Measurements from ENCODE around the gene ZIC1.

Gene ZIC1

DNA sequence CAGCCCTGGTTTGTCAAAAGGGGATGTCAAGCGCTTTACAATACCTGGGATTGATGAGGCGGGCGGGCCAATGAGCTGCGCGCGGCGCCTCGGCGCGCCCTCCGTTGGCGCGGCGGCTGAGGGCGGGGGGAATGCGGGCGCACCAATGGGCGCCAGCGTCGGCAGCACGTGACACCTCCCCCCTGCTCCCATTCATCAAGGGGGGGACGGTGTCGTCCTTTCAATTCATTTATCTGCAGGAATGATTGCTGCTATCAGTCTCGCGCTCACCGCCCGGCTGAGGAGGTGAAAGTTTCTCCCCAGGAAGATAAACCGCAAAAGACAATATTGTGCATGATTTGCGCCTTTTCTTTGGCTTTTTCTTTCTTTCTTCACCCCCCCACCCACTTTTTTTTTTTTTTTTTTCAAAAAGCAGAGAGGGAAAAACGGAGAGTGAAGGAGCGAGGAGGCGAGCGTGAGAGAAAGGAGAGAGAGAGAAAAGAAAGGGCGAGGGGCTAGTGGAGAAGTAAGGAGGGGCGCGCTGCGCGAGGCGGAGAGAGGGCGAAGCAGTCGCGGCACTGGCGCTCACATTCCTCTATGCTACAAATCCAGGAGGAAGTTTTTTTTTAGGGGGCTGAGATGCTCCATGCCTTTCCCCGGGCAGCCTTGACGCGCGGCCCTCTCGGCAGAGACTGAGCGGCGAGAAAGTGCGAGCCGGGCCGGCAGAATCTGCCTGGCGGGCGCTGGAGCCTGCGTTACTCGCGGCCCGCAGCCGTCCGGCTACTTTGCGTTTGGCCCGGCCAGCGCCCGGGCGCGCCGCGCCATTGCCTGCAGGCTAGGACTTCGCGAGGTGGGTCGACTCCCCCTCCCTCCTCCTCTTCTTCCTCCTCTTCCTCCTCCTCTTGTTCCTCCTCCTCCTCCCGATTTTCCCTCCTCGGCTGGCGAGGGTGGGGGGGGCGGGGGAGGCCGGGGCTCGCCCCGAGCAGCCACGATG is at the start of gene ZIC1:
Gene ZIC1 (plus strand): TSS at position 223 of the 973 bp plus-strand sequence. CDS start 748 bp downstream, at position 971.
- DNase-seq = no peak

DNA sequence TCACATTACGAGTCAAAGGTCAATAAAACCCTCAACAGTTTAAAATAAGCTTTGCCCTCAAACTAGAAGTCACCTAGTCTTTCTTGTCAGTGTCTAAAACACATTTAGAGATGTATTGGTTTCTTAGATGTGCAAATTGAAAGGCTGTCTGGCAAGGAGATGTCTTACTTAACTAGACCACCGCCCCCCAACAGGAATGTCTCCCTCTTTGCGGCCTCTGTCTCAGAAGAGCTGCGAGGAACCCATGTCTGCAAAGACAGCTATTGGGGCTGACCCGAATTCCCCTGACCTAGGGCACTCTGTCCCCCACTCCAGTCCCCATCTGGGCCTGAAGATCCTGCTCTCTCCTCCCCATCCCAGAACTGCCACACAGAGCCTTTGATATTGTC is 49.1 kb upstream of the ZIC1 start:
- no peak for DNase-seq

DNA sequence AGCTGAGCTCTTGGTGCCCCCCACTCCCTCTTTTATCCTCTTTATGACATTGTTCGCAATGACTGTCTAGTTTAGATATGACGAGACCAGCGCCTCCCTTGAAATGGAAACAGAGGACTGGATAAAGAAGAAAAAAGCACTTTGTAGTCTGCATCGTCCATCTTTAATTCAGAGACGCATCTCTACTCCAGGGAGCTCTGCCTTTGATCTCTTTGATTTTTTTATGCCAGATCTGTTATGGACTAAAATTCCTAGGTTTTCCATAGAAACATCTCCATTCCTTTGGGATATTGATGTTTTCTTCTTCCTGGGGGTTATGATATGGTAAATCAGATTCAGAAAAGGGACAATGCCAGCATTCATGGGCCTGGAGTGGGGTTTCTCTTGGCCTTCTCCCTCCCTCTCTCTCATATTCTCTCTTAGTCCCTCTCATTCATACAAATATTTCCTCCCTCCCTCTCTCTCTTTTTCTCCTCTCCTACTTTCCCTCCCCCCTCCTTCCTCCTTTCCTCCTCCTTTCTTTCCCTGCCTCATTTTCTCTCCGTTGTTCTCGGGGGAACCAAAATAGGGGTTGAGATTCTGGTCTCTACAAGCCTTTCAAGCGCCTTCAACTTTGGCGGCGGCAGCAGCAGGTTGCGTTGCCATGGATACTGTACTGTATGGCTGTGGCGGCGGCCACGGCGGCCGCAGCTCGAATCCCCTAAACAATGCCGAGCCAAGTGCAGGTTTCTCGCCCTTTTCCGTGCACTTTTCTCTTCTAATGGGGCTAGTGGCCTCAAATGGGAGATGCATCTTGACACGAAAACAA is 48.3 kb upstream of the ZIC1 start:
- DNase-seq = no peak

DNA sequence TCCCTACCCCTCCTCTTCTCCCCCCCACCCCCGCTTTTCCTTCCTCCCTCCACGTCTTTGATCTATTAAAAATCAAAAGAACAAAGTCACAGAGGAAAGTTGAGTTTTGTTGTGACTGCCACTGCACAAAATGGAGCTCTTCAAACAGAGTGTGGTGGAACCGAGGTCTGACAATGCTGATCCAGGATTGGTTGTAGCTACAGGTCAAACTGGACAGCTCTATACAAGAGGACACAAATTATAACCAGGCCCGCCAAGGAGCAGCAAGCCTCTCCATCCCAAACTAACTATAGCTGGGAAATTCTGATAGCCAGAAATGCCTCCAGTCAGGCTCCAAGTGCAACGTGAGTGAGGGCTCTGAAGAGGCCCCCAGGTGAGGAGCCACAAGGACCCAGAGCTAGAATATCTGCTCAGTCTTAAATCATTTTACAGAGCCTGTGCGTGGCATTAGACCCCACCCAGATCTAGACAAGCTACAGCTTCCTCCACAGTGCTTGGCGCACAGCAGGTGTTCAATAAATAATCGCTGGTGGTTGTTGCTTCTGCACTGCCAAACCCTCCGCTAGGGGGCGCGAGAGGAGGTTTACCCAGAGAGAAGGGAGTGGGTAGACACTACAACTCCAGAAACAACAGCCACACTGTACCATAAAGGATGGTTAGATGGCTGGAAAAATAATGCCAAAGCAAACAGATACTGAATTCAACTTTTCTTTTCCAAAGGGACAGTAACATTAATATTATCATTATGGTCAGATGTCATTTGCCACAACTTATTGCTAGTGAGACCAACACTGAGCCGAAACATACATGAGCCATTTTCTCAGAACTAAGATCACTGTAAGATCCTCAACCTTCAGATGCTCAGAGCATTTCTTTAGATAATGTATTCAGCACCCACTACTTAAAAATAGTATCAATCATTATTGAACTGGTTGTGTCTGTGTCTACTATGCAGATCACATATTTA is 47.4 kb upstream of the ZIC1 start:
- no peak for DNase-seq

DNA sequence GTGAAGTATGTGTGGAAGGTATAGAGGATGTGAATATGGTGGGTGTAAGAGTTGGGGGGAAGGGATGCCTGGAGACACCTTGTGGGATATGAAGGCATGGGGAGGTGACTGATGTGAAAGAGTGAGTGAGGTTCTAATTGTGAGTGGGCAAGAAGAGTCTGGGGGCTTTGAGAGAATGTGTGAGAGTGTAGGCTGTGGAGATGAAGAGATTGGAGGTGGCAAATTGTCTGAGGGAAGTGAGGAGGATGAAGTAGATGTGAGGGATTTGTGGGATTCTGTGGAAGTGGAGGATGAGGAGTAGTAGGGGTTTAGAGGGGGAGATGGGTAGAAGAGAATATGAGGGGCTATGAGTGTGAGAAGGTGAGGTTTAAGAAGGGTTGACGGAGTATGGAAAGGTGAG is 44.4 kb upstream of the ZIC1 start:
- no peak for DNase-seq

DNA sequence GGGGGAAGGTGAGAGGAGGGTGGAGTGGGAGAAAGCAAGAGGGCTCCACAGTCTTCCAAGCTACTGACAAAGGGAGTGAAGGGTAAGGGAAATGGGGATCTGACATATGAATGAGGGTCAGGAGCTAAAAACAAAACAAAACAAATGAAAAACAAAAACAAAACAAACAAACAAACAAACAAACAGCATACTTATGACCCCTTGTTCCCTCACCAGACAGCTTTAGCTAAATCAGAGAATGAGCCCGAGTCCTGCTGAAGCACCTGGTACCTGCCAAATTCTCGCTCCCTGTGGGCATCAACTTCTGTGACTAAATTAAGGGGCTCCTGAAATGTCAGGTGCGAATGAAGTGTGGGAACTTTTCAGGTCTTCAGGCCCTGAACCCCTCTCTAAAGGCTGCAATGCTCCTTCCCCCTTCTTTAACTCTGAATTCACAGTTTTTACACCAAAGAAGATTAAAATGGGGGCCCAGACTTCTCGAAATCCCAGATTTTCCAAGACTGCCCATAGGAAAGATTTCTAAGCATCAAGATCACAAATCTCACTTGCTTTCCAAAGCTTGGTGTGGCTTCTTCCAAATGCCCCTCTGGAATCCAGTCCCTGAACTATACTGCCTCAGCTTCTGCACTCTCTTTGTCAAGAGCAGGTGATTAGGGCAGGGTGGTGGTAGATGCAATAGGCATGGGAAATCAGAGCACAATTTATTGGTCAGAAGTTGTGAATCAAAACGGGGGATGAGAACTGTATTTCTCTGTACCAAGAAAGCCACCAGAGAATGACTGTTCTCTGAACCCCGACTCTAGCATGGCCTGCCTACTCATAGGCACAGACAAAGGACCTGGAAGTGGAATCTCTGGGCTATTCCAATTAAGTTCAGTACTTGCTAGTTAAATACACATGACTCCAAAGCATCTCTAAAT is 43.7 kb upstream of the ZIC1 start:
- DNase-seq = no peak

DNA sequence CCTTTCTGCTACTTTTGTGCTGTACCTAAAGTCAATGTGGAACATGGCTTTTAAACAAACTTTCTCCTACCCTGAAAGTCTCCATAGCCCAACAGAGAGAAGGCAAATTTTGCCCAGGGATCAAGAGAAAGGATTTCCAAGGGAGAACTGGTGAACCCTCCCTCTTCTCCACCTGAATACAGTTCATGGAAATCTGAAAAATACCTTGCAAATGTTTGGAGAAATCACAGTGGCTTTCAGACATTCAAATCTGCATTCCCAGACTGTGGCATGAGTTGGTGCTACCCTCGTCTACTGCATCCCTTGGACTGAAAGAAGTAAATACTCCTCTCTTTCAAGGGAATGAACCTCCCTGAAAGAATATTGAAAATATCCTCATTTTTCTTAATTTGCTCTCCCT is 41.5 kb upstream of the ZIC1 start:
- no peak for DNase-seq

DNA sequence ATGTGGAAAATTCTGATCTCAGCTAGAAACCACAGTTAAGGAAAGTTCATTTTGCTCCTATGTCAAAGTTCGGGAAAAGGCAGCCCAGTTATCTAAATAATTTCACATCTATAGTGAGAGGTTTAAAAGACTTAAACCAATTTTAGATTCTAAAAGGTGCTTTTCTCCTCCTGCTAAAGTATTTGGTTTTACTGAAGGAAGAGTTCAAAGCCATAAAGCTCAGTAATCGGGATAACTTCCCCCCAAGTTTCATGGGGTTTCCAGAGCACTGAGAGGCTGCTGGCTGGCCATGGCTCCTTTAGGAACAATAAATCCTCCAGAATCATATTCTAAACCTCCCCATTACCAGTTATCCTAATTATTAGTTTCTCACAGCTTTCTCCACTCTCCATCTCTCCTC is 41.0 kb upstream of the ZIC1 start:
- DNase-seq = no peak

DNA sequence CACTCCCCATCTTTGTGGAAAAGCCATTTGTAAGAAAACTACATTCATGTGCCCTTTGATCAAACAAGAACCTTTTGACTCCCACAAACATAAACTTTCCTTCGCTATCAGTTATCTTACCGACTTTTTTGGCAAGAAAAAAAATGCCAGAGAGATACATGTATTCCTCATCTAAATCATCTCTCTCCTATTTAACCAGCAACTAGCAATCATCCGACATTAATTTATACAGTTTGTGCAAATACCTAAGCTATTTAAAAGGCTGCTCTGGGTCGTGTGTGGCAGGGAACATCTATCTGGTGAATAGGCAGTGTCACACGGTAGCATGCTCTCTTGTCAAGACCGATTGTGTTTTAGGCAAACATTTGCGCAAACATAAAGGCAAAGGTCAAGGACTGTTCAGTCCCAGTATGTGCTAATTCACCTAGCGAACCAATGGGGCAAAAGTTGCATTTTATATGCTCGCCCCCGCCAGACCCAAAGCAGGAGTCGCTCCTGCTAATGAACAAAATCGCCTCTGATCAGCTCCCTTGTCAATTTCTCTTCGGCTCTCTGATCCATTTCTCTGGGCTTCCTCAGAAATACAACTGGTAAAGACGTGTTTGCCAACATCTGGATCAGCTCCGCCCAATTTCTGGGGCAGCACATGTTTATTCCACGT is 40.5 kb upstream of the ZIC1 start:
- DNase-seq = no peak

DNA sequence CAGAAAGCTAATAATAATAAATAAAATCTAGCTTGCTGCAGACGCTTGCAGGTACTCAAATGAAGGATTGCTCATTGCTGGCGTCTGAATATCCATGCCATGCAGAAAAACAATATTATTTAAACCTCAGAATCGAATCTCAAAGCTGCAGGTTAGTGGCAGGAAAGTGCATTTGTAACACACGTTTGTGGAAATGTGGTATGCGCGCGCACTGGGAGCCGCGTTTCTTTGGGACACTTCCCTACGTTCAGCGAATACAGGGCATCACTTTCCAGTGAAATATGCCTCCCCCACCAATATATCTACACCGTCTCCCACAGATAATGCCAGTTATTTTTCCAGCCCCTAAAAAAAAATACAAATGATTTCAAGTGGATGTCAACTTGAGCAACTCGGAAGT is 39.9 kb upstream of the ZIC1 start:
- DNase-seq = no peak

DNA sequence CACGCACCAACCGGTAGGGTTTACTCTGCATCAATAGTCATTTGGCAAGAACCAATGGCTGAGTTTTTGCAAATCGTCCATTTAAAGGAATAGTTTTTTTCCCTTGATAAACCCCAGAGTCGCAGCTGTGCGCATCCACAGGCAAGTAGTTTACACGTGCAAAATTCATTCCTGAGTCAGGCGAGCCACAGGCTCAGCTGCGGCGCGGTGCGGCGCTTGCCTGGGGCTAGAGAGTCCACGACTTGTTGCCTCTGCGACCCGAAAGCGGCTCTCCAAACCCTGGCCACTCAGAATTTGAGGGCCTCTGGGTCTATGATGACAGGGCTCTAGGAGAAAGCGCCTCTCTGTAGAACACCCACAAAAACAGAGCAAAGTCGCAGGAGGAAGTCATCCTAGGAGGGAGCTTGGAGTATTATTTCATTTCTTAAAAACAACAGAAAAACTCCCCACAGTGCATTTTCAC is 39.5 kb upstream of the ZIC1 start:
- DNase-seq = no peak

DNA sequence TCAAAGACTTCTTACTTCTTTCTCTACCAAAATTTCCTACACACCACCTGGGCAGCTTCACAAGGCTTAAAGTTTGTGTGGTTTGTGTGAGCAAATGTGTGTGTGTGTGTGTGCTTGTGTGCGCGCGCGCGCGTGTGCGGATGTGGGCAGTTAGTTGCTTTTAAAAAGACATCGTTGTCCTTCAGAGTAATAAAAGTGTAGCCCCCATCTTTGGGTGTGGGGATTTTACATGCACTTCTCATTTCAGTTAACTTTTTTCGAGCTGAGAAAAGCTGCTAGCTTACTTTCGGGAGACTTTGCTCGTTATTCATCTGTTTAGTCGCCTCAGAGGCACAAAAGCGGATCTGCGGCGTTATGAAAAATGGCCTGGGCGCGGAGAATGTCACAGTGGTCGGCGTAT is 38.8 kb upstream of the ZIC1 start:
- no peak for DNase-seq

DNA sequence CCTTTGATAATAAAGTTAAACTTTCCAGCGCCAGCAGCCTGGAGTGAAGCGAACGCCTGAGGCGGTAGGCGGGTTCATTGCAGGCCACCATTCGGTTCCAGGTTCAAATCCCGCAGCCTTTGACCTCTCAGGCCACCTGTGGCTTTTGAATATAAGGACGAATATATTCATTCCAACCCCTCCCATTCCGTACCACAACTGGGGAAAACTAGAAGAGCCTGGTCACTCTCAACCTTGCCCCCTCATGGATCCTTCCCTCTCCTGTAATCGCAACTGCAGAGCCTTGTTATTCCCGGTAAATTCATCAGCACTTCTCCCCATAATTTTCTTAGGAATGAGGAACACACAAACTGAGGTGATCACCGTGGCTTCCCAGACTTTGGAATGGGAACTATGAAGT is 38.0 kb upstream of the ZIC1 start:
- no peak for DNase-seq

DNA sequence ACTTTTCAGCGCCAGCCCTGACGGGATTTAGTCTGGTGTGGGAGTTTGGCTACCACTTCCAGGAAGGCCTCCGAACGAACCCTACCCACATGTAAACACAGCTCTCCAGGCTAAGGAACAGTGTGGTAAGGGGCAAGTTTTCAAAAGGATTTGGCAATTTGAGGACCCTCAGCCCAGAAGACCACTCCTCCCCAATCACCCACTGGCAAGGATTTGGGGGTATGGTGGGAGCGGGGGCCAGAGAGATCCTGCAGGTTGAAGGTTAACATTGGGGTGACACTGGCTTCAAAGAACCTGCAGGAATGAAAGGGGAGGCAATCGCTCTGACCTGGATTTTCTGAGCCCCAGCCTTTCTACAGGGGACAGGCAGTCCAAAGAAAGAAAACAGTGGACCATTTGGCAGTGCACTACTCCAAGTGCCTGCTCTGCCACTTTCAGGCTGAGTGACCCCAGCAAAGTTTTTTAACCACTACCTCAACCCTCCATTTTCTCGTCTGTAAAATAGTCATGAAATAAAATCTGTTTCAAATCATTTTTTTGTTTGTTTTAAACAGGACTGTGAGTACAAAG is 37.3 kb upstream of the ZIC1 start:
- DNase-seq = no peak

DNA sequence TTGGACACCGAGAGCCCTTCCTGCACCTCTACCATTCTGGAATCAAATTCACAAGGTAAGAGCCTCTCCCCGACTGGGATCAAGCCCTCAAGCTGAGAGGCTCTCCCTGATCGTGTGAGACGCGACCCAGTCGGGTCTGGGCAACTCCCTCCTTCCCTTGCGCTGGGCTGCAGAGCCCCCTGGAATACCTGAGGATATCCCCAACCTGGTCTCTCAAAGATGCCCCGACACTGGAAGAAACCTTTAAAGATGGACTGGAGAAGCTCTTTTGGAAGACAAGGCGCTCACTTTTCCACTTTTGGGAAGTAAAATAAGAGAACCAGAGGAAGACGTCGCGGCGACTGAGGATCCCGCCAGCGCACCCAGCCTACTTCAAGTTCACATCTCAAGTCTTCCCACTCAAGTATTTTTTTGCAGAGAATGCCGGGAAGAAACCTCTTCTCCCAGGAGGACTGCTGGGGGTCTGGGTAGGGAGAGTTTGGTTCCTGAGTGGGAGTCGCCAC is 36.6 kb upstream of the ZIC1 start:
- DNase-seq = no peak

DNA sequence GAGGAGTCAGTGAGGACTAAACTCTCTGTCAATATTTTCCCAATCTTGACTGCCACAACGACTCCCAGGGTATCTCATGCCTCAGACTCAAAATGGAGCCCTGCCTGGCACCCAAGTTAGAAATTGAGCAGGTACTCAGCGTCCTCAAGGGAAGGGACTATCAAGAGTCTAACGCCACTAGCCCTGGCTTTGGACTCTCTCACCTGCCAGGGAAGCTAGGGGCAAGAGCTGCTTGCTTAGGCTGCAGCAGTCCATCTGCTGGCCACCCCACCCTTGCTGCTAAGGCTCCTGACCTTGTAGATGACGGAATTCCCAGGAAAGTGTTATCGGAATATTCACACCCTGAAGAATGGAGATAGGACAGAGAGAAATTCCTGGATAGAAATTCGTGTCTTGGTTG is 35.9 kb upstream of the ZIC1 start:
- DNase-seq = no peak

DNA sequence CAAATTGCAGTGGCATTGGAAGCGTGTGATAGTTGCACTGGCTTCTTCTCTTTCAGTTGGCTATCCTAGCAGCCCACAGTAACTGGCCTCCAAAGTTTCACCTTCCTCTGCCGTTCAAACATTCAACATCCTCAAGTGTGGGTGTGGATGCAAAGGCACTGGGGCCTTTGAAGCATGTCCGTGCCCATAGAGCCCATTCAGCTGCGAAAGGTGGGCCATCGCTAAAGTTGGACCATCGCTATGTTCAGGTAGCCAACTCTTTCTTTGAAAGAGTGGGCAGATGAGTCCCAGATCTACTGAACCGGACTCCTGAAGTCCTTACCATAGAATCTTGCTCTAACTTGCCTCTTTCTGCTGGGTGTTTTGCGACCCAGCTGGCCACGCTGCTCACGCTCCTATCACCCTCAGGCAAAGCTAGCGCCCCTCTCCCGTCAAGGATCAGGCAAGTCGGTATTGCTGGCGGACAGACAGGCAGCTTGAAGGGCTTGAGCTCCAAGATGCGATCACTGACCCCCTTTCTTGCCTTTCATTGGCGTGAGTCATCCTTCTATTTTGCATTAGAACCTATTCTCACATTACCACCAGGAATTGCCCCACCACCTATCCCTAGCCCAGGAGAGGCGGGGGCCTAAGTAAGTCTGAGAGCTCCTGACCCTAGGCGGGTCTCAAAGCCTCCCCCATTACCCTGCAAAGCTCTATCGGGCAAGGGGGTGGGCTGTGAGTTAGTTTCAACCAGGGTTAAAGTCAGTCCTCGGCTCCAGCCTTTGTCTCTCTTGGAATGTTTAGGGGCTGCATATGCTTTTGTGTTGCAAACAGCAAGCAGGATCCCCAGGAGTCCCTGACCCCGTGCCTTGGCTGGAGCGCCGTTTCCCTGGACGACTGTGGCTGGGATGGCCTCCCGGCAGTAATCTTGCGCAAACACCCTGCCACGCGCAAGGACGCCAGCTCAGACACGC is 31.5 kb upstream of the ZIC1 start:
- DNase-seq = no peak

DNA sequence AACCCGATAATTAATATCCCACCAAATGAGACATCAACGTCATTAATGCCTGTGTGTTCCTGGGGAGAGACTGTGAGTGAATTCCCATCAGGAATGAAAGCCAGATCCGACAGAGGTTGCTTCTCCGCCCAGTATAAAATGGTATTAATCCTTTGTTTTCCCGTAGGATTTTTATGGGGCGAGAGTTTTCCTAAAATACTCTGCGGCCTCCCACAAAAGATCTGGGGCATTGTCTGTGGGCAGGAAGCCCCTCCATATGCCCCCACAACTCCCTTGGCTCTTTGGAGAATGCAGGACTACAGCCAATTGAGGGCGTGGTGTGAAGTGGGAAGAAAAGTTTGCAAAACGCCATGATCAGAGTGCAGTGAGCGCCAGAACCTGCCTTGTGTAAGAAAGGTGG is 29.5 kb upstream of the ZIC1 start:
- DNase-seq = no peak

DNA sequence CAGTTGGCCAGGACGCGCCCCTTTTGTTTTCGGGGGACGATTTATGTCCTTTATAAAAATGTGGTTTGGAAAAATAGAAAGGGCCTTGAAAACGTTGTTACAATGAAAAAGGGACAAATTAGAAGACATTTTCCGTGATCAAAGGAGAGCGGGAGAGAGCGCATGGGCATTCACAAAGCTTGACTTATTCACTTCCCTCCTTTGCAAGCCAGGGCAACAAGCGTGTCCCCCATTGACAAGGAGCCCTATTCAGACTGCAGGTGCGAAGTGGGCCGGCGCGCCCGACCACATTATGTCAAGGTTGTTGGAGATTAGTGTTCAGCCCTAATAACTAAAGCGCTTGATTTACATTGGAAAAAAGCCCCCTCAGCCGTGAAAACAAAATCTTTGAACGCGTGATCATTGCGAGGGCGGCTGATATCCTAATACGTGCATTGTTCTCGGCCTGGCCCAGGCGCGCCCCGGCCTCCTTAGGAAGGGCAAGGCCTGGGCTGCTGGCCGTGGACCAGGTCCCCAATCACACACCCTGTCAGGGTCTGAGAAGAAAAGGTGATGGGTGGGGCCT is 28.7 kb upstream of the ZIC1 start:
- no peak for DNase-seq

Measured in kidney glomerular epithelial cell (primary cell).